HepG2 (cell line): Measurements from ENCODE around the gene ZCCHC18.

Experiments
- CHD2 ChIP-seq: IDR thresholded peaks from 2 replicates; pipeline ENCODE4 v1.6.1; 2011; ENCODE audit warnings: low read depth, low read length, improper control_type of control experiment
- CTCF ChIP-seq: sonication (generic); formaldehyde crosslinking; IDR thresholded peaks from 2 replicates; pipeline ENCODE4 v1.5.0; 2020; ENCODE audit warnings: mild to moderate bottlenecking, missing genetic modification reagents, moderate library complexity
- FOXM1 ChIP-seq: sonication (generic); formaldehyde crosslinking; IDR thresholded peaks from 2 replicates; pipeline ENCODE4 v1.5.0; 2020; ENCODE audit warnings: missing genetic modification reagents
- HDAC2 ChIP-seq: sonication (generic); formaldehyde crosslinking; IDR thresholded peaks from 2 replicates; pipeline ENCODE4 v1.4.0; 2020; ENCODE audit warnings: missing genetic modification reagents
- PITX1 ChIP-seq: sonication (generic); formaldehyde crosslinking; IDR thresholded peaks from 2 replicates; pipeline ENCODE4 v1.5.1; 2020; ENCODE audit warnings: mild to moderate bottlenecking, missing genetic modification reagents
- POLR2A ChIP-seq, 2 experiments: IDR thresholded peaks; 2 replicates each; pipeline ENCODE4 v1.6.1; 2011; ENCODE audit warnings: low read depth in 2 of 2, low read length in 2 of 2, mild to moderate bottlenecking in 1 of 2, moderate library complexity in 1 of 2; ENCODE audit not compliant: insufficient read depth in 1 of 2
- SMAD1 ChIP-seq: sonication (generic); formaldehyde crosslinking; IDR thresholded peaks from 2 replicates; pipeline ENCODE4 v1.4.0; 2020; ENCODE audit warnings: missing genetic modification reagents, low read depth, mild to moderate bottlenecking, borderline replicate concordance
- SMARCE1 ChIP-seq: fragments of 450-650 bp; IDR thresholded peaks from 2 replicates; pipeline ENCODE4 v1.6.1; 2017; ENCODE audit warnings: borderline replicate concordance
- TCF12 ChIP-seq, 2 experiments: fragments of 450-650 bp in 1 of 2; sonication (generic) in 1 of 2; formaldehyde crosslinking in 1 of 2; IDR thresholded peaks; 2 replicates each; pipeline versions ENCODE4 v1.6.1 to v1.8.0; 2017 to 2022; ENCODE audit warnings: antibody characterized with exemption in 1 of 2, mild to moderate bottlenecking in 1 of 2, missing genetic modification reagents in 1 of 2, moderate library complexity in 1 of 2
- ZBTB8A ChIP-seq: sonication (generic); formaldehyde crosslinking; IDR thresholded peaks from 2 replicates; pipeline ENCODE4 v1.4.0; 2020; ENCODE audit warnings: mild to moderate bottlenecking, low read depth, missing genetic modification reagents, borderline replicate concordance
- ZC3H13 ChIP-seq: sonication (generic); formaldehyde crosslinking; IDR thresholded peaks from 2 replicates; pipeline ENCODE4 v1.8.1; 2023; ENCODE audit warnings: mild to moderate bottlenecking, missing genetic modification reagents, moderate library complexity
- ZNF367 ChIP-seq: sonication (generic); formaldehyde crosslinking; IDR thresholded peaks from 2 replicates; pipeline ENCODE4 v1.4.0; 2020; ENCODE audit warnings: missing genetic modification reagents, borderline replicate concordance

- TF ChIP-seq SMAD1 (CRISPR knock-in tag) (no peak), SMARCE1 (no peak), FOXM1 (no peak), POLR2A (IDR thresholded peaks at IDR 0.05; ENCODE audit: insufficient read depth in 1 of 2, low read depth in 2 of 2, low read length in 2 of 2) (no peak), ZNF367 (no peak), ZBTB8A (CRISPR knock-in tag) (no peak), CTCF (CRISPR knock-in tag) (no peak), HDAC2 (CRISPR knock-in tag) (no peak), ZC3H13 (no peak), TCF12 (IDR thresholded peaks at IDR 0.05) (no peak), TCF12 (CRISPR knock-in tag; IDR thresholded peaks at IDR 0.05) (no peak), CHD2 (no peak), PITX1 (CRISPR knock-in tag) (no peak)
Observed at GRCh38 chrX:104126856-104127255, 14.5 kb downstream of the ZCCHC18 start.
